ENCODE results near the gene ANP32E.

Gene ANP32E

DNA sequence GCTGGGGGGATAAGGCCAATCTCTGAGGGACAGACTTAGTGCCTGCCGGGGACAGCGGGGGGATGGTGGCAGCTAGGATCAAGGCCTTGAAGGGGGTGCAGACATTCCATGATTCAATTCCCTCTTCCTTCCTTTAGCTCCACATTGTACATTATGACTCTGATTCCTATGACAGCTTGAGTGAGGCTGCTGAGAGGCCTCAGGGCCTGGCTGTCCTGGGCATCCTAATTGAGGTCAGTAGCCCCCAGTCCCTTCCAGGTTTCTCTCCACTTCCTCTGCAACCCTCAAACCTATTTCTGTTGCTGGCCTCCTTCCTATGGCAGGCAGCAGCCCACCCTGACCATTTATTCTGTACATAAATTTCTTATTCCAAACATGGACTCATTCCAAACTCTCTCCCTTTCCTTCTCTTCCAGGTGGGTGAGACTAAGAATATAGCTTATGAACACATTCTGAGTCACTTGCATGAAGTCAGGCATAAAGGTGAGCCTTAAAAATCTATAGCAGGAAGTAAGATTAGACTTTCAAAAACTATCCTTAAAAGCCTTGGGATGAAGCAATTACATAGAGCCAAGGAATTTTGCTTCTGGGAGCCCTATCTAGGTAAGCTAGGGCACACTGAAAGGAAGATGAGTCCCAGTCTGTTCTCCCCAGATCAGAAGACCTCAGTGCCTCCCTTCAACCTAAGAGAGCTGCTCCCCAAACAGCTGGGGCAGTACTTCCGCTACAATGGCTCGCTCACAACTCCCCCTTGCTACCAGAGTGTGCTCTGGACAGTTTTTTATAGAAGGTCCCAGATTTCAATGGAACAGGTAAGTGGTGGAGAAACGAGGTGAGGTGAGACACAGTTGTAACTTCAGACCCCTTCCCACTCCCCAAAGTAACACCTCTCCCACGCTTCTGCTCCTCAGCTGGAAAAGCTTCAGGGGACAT is 26.7 kb upstream of the ANP32E start:
- no peak overlapping the region for H3K4me3 ChIP-seq (replicated peaks; ENCODE audit: insufficient read depth, low read length)
- TF ChIP-seq GABPA (IDR thresholded peaks at IDR 0.05; ENCODE audit: low read depth) = no peak
- 0 out of 2 replicates have a peak, but pooled peaks have one; percentile 7 for TF ChIP-seq POLR2AphosphoS5 (IDR thresholded peaks at IDR 0.05; ENCODE audit: low read depth)
- H3K27ac ChIP-seq (replicated peaks) = 0 out of 2 replicates have a peak overlapping the region, but pooled peaks have one; percentile 11
- H3K27me3 ChIP-seq (ENCODE audit: insufficient read depth, poor library complexity, severe bottlenecking) = no peaks in the 10 kb centered on the region
- DNase-seq (ENCODE audit: low read depth in 1 of 2, low spot score in 1 of 2) = peak in 1 of 2 experiments; percentile 27

DNA sequence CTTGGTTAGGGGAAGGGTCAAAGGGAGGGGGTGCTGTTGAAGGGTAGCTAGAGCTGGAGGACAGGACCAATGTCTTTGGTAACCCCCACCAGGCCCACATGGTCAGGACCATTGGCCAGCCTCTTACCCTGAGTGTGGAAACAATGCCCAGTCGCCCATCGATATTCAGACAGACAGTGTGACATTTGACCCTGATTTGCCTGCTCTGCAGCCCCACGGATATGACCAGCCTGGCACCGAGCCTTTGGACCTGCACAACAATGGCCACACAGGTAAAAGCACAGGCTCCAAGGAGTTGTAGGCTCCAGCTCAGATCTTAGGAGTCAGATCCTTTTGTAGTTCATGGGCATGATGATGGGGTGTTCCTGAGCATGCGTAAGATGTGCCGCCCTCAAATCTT is 25.5 kb upstream of the ANP32E start:
- TF ChIP-seq, protein P1, sequence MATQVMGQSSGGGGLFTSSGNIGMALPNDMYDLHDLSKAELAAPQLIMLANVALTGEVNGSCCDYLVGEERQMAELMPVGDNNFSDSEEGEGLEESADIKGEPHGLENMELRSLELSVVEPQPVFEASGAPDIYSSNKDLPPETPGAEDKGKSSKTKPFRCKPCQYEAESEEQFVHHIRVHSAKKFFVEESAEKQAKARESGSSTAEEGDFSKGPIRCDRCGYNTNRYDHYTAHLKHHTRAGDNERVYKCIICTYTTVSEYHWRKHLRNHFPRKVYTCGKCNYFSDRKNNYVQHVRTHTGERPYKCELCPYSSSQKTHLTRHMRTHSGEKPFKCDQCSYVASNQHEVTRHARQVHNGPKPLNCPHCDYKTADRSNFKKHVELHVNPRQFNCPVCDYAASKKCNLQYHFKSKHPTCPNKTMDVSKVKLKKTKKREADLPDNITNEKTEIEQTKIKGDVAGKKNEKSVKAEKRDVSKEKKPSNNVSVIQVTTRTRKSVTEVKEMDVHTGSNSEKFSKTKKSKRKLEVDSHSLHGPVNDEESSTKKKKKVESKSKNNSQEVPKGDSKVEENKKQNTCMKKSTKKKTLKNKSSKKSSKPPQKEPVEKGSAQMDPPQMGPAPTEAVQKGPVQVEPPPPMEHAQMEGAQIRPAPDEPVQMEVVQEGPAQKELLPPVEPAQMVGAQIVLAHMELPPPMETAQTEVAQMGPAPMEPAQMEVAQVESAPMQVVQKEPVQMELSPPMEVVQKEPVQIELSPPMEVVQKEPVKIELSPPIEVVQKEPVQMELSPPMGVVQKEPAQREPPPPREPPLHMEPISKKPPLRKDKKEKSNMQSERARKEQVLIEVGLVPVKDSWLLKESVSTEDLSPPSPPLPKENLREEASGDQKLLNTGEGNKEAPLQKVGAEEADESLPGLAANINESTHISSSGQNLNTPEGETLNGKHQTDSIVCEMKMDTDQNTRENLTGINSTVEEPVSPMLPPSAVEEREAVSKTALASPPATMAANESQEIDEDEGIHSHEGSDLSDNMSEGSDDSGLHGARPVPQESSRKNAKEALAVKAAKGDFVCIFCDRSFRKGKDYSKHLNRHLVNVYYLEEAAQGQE (IDR thresholded peaks at IDR 0.05; ENCODE audit: insufficient replicate concordance, low read depth) = no peak
- no peak for TF ChIP-seq GABPA (IDR thresholded peaks at IDR 0.05; ENCODE audit: low read depth)
- TF ChIP-seq, protein P2, sequence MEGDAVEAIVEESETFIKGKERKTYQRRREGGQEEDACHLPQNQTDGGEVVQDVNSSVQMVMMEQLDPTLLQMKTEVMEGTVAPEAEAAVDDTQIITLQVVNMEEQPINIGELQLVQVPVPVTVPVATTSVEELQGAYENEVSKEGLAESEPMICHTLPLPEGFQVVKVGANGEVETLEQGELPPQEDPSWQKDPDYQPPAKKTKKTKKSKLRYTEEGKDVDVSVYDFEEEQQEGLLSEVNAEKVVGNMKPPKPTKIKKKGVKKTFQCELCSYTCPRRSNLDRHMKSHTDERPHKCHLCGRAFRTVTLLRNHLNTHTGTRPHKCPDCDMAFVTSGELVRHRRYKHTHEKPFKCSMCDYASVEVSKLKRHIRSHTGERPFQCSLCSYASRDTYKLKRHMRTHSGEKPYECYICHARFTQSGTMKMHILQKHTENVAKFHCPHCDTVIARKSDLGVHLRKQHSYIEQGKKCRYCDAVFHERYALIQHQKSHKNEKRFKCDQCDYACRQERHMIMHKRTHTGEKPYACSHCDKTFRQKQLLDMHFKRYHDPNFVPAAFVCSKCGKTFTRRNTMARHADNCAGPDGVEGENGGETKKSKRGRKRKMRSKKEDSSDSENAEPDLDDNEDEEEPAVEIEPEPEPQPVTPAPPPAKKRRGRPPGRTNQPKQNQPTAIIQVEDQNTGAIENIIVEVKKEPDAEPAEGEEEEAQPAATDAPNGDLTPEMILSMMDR (IDR thresholded peaks at IDR 0.05; ENCODE audit: insufficient read depth, low read length) = no peak
- no peak for TF ChIP-seq SPI1 (IDR thresholded peaks at IDR 0.05; ENCODE audit: borderline replicate concordance, low read depth)
- TF ChIP-seq POLR2AphosphoS5 (IDR thresholded peaks at IDR 0.05; ENCODE audit: low read depth) = no peak
- no peak for DNase-seq (ENCODE audit: low read depth in 1 of 2, low spot score in 1 of 2)
- no peak overlapping the region for H3K27ac ChIP-seq (replicated peaks)
- H3K27me3 ChIP-seq (ENCODE audit: insufficient read depth, poor library complexity, severe bottlenecking) = peaks cover 4% of the 10 kb centered on the region
- H3K4me3 ChIP-seq (replicated peaks; ENCODE audit: insufficient read depth, low read length) = no peak overlapping the region

DNA sequence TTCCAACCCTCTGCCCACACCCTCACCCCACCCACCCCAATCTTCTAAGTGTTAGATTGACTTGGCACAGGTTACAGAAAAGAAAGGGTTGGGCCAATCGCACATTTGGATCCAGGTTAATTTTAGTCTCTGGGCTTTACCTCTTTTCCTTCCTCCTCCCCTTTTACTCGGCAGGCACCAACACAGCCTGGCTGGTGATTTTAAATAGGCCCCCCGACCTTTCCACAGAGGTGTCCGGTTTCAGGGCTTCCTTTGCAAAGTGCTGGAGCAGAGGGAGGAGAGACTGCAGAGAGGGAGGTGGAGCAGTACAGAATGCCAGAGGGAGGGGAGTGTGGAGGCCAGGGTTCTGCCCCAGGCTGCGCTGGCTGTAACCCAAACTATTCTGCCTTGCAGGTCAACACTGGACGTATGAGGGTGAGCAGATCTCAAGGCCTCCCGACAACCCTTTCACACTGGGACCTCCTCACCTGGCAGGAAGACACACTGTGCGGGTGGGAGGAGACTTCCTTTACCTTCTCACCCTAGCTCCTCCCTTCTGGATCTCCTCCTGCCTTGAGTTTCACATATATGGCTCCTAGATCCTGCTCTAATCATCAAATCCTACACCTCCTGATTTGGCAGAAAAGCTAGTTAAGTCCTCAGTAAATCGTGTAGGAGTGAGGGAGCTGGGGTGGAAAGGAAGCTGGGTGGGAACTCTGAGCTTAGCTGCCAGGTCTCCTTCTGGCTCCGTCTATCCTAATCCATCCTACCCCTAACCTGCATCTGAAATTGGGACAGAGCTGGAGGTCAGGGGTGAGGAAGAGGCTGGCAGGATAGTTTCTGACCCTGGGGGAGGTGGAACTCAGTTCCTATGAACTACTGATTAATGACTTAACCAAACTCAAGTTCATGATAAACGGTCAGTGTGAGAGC is 24.1 kb upstream of the ANP32E start:
- Histone ChIP-seq H3K27ac (replicated peaks) (no peak overlapping the region), H3K4me3 (replicated peaks; ENCODE audit: insufficient read depth, low read length) (no peak overlapping the region), H3K27me3 (ENCODE audit: insufficient read depth, poor library complexity, severe bottlenecking) (peaks cover 4% of the 10 kb centered on the region)
- TF ChIP-seq POLR2AphosphoS5 (IDR thresholded peaks at IDR 0.05; ENCODE audit: low read depth) = no peak
- no peak for TF ChIP-seq GABPA (IDR thresholded peaks at IDR 0.05; ENCODE audit: low read depth)
- TF ChIP-seq SPI1 (IDR thresholded peaks at IDR 0.05; ENCODE audit: borderline replicate concordance, low read depth) = no peak
- TF ChIP-seq, protein P2 (IDR thresholded peaks at IDR 0.05; ENCODE audit: insufficient read depth, low read length) = no peak
- TF ChIP-seq, protein P1 (IDR thresholded peaks at IDR 0.05; ENCODE audit: insufficient replicate concordance, low read depth) = no peak
- no peak for DNase-seq (ENCODE audit: low read depth in 1 of 2, low spot score in 1 of 2)

DNA sequence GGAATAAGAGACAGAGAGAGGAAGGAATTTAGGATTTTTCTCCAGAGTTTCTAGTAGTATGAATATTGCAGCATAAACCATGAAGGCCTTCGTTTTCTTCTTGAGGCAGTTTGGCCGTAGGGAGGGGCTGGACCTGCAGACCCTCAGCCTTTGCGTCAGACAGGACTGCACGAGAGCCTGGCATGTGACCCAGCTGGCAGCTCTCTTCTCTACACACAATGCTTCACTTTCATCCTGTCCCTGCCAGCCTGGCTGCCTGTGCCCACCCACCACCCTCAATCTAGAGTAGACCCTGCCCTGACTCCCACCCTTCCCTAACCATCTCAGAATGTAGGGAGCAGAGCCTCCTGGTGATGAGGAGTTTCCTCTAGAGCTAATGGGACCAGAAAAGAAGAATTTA is 23.3 kb upstream of the ANP32E start:
- Histone ChIP-seq H3K27me3 (ENCODE audit: insufficient read depth, poor library complexity, severe bottlenecking) (peaks cover 4% of the 10 kb centered on the region), H3K4me3 (replicated peaks; ENCODE audit: insufficient read depth, low read length) (no peak overlapping the region), H3K27ac (replicated peaks) (no peak overlapping the region)
- DNase-seq (ENCODE audit: low read depth in 1 of 2, low spot score in 1 of 2) = no peak
- TF ChIP-seq, protein P1 (IDR thresholded peaks at IDR 0.05; ENCODE audit: insufficient replicate concordance, low read depth) = no peak
- no peak for TF ChIP-seq POLR2AphosphoS5 (IDR thresholded peaks at IDR 0.05; ENCODE audit: low read depth)
- TF ChIP-seq, protein P2 (IDR thresholded peaks at IDR 0.05; ENCODE audit: insufficient read depth, low read length) = no peak
- no peak for TF ChIP-seq SPI1 (IDR thresholded peaks at IDR 0.05; ENCODE audit: borderline replicate concordance, low read depth)
- no peak for TF ChIP-seq GABPA (IDR thresholded peaks at IDR 0.05; ENCODE audit: low read depth)
